ENCODE measurements around the gene AGER.
"Not testable (repeated sequence)": the region's sequence is repeated elsewhere in the genome, so short reads cannot be mapped to it uniquely, and the experiment has no call there.

Gene AGER
- long read RNA-seq, donor 1, partial matches to known transcripts: 0 of 6 reads
- long read RNA-seq, donor 1, other reads (novel, unspliced or antisense): 0 of 6 reads
- long read RNA-seq, donor 2: 0 reads
- long read RNA-seq, donor 3, partial matches to known transcripts: 0 of 2 reads
- long read RNA-seq, donor 3, other reads (novel, unspliced or antisense): 0 of 2 reads
- long read RNA-seq, donor 4, partial matches to known transcripts: 0 of 8 reads
- long read RNA-seq, donor 4, other reads (novel, unspliced or antisense): 0 of 8 reads
- long read RNA-seq, donor 5, partial matches to known transcripts: 0 of 5 reads
- long read RNA-seq, donor 5, other reads (novel, unspliced or antisense): 0 of 5 reads
- long read RNA-seq, donor 6, partial matches to known transcripts: 0 of 1 reads
- long read RNA-seq, donor 6, other reads (novel, unspliced or antisense): 0 of 1 reads
- long read RNA-seq, donor 7, transcript AGER-210 (2 exons, 557 nt): major isoform, 5 of 7 reads
- long read RNA-seq, donor 7, partial matches to known transcripts: 0 of 7 reads
- long read RNA-seq, donor 7, other reads (novel, unspliced or antisense): 0 of 7 reads
- long read RNA-seq, donor 8, partial matches to known transcripts: 0 of 3 reads
- long read RNA-seq, donor 8, other reads (novel, unspliced or antisense): 0 of 3 reads

DNA sequence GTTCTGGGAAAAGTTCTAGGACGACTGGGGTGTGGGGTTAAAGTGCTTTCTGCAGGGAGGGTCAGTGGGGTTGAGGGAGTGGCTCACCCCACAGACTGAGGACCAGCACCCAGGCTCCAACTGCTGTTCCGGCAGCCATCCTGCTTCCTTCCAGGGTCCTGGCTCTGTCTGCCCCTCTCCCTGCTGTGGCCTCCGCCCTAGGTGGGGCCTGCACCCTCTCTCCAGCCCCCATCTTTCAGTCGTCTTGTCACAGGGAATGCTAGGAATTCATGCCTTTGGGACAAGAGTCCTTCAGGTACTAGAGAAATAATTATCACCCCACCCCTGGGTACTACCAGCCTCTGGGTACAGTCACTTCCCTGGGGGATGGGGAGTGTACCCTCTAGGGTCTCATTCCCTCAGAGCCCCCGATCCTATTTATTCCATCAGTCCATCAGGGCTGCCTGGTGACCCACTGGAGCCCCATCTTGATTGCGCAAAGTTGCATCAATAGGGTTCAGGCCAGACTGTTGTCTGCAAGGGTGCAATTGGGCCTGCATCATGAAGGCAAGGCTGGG, at the start of gene AGER:
AGER (minus strand) TSS at position 170 of the 557 bp plus-strand sequence; CDS start at position 139, 31 bp downstream.
- no peak for DNase-seq

DNA sequence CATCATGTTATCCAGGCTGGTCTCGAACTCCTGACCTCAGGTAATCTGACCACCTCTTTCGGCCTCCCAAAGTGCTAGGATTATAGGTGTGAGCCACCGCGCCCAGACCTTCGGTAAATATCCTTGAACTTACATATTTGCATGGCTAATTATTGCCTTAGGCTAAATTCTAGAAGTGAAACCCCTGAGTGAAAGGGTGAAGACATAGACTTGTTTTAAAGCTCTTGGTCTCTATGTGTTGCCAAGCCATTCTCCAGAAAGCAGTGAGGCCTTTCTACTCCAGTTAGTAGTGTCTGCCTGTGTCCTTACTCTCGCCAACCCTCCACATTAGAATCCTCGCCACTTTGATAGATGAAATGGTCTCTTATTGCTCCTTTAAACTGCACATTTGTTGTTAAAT, 42.4 kb upstream of the AGER start:
- DNase-seq: no peak

DNA sequence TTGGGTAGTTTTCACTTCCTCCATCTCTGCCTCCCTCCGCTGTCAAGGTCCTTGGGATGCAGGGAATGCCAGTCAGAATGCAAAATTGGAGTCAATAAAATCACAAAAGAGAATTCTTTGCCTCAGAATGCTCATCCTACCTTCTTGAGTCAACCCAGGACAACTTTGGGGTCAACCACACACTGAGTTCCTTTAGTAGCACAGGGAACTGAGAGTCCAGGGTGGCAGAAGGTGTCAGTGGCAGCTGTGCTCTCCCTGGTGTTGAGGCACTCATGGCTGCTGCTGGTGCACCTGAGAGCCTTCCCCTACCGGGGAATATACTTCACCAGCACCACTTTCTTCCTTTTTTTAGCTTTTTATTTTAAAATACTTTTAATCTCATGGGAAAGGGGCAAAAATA, 40.6 kb upstream of the AGER start:
- DNase-seq: no peak

DNA sequence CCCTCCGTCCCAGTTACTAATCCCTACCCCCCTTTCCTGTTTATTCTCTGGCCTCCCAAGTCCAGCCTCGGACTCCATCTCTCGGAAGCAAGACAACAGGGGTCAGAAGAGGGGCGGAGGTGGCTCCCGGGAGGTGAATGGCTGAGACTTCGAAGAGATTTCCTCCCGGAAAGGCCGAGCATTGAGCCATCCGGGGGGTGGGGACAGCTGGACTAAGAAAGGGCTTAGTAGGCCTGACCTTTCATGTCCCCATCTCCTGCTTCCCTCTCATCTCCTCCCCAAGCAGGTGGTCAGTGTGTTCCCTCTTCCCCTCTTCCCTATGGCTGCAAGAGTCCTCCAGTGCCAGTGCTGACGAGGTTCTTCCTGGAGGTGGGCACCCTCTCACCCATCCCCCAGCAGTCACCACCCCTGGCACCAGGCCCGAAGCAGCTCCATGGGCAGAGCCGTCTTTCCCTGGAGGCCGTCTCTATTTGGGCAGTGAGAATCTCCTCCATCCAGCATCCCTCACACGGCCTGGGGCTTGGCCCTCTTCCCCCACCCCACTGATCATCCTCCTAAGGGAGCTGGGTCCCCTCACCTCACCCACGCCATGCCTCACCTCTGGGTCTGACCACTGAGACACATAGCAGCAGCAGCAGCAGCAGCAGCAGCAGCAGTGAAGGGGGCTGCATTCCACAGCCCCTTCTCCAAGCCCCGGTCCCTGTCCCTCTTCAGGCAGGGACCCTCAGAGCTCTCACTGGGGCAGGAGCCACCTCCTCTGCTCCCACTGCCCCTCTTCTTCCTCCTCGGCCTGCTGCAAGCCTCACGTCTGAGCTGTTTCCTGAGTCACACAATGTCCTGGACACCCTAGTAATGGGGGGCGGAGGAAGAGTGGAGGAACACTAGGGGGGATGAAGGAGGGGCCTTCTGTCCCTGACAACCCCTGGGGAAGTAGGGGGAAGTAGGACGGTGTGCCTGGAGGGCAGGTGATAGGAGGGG, 39.5 kb upstream of the AGER start, which contains the start of gene NOTCH4:
NOTCH4 (minus strand) TSS at position 810 of the 978 bp plus-strand sequence; CDS start at position 671, 139 bp downstream.
- no peak for DNase-seq

DNA sequence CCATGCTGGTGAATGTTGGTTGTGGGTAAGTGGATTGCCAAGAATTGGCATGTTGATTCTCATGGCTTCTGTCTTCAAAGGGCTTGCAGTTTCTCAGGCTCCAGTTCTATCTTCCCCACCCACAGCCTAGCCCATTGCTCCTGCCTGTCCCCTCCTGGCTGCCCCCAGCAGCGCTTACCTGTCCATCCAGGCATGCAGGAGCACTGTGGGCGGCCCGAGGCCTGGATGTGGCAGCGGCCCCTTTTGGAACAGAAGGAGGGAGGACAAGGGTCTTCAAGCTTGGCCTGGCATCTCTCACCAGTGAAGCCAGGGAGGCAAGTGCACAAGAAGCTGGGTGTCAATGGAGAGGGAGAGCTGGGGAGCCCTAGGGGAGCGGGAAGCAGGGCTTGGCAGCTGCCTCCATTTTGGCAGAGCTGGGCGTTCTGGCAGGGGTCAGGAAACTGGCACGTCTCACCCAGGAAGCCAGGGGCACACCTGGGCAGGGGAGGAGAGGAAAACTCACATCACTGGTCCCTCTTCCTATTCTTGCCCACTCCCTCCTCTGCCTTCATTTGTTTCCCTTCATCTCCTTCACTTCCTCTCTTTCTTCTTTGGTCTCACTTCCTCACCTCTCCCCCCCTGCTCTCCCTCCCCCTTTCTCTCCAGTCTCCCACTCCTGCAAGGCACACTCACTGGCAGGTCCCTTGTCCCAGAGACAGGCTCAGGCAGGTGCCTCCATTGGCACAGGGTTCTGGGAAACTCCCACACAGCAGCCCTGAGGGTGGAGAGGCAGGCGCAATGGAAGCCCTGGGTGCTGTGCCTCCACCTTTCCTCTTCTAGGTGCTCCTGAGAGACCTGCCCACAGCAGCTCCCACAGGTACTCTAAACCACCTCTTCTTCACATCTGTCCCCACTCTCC, 38.5 kb upstream of the AGER start:
- DNase-seq: no peak

DNA sequence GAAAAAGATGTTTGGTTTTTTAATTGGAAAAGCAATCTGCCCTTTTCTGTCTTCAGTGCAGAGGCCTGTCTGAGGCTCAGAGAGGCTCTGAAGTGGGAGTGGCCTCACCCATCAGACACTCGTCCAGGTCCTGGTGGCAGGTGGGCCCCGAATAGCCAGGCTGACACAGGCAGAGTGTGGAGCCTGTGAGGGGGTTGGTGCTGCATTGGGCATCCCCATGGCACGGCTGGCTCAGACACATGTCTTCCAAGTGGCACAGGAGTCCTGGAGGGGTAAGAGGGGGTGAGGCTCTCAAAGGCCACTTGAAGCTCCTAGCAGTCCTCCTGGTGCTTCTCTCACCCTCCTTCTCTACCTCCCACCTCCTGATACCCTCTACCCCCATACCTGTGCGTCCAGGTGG, 36.0 kb upstream of the AGER start:
- DNase-seq: no peak

DNA sequence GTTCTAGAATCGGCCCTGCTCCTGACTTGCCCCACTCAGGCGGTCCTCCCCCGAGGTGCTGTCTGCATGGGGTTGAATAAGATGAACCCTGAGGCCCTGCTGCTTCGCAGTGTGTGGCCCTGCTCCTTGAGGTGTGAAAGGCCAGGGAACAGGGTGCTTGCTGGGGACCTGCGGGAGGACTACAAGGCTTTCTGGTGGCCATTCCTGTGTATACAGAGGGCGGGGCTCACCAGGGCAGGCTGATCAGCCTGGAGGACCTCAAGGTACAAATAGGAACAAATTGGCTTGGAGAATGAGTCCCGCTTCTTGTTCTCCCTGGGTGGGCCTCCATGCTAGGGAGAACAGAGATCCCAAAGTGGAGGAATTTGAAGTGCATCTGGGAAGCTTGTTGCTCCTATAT, 34.1 kb upstream of the AGER start:
- DNase-seq: no peak

DNA sequence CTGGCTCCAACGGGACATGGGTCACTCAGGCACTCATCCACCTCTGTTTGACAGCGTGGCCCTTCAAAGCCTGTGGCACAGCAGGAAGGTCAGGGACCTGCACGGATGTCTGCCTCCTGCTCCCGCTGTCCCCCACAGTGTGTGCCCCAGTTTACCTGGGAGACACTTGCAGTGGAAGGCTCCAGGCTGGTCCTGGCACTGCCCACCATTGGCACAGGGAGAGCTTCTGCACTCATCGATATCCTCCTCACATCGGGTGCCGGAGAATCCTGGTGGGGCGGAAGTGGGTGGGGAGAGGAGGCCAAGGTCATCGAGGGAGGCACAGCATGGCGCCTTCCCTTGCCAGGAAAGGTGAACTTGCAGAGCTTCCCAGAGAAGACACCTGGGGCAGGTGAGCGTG, 32.9 kb upstream of the AGER start:
- DNase-seq: no peak

DNA sequence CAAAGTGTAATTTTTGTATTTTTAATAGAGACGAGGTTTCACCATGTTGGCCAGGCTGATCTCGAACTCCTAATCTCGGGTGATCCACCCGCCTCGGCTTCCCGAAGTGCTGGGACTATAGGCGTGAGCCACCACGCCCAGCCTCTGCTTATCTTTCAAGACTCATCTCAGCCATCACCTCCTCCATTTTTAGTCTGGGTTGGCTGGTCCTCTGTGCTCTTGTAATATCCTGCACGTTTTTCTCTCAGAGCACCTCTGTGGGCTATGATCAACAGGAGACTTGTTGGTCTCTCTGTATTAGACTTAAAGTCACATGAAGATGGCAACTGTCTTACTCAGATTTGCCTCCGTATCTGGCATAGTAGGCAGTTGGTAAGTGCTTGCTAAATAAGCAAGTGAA, 32.2 kb upstream of the AGER start:
- DNase-seq: no peak

DNA sequence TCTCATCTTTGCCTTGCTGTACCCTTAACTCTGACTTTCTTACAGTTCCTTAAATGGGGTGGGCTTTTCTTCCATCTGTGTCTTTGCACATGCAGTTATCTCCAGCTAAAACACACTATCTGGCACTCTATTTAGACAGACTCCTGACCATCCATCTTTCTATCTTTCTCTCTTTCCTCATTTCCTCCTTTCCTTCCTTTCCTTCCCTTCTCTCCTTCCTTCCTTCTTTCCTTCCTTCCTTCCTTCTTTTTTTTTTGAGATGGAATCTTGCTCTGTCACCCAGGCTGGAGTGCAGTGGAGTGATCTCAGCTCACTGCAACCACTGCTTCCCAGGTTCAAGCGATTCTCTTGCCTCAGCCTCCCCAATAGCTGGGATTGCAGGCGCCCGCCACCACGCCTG, 31.6 kb upstream of the AGER start:
- DNase-seq: no peak

DNA sequence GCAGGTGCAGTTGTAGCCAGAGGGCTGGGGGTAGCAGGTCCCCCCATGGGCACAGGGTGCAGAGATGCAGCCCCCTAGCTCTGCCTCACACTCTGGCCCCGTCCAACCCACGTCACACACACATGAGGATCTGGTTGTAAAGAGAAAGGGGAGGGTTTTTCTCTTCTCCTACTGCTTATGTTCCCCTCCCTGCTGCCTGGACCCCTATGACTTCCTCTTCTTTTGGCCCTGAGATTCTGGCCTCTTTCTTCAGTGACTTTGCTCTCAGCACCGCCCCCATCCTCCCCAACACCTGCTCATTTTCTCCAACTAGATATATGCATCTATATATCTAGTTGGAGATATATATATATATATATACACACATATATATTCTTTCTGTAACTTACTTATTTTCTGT, 30.1 kb upstream of the AGER start:
- DNase-seq: no peak

DNA sequence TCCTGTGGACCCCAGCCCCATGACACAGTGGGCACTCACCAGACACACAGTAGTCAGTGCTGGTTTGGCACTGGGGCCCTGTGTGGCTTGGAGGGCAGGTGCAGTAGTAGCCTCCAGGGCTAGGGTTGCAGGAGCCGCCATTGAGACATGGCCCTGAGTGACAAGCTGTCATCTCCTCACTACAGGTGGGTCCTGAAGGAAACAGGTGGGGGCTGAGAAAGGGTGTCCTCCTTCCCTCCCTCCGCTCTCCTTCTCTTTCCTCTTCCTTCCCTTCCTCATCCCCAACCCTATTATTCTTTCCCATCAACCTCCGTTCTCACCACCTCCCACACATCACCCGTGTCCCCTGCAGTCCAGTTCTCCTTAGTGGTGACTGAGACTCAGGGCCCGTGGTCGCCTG, 29.6 kb upstream of the AGER start:
- DNase-seq: no peak

DNA sequence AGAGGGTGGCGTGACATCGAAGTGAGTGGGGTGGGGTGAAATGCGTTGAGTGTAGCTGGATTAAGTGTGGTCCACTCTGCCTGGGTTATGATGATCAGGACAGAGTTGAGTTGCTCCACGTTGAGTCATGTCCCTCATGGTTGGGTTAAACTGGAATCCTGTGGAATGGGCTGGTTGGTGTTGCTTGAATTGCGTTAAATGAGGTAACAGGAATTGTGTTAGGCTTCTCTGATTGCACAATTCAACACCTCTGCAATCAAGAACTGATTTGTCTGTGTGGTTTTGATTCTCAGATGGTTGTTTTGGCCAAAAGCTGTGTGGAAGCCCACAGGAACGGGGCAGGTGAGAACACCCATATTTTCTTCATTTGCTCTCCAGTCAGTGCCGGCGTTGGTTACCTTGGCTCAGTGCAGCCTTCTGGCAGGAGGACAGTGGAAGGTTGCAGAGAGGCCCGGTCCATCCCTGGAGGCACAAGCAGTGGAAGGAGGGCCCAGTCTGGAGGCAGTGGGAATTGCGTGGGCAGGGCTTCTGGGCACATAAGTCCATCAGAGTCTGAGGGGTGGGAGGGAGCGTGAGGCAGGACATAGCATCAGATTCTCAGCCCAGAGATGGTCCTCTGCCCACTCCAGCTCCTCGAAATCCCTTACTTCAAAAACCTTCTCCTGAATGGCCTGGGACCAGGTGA, 28.2 kb upstream of the AGER start:
- DNase-seq: no peak

DNA sequence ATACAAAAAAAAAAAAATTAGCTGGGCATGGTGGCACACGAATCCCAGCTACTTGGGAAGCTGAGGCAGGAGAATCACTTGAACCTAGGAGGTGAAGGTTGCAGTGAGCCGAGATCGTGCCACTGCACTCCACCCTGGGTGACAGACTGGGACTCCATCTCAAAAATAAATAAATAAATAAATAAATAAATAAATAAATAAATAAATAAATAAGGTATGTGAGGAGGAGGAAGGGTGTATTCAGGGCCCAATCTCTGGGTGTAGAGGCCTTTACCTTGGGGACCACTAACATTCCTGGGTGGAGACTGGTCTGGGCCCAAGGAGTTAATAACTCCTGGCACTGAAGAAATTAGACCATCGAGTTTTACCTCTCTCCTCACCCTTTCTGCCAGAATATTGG, 27.4 kb upstream of the AGER start:
- DNase-seq: not testable (repeated sequence)

DNA sequence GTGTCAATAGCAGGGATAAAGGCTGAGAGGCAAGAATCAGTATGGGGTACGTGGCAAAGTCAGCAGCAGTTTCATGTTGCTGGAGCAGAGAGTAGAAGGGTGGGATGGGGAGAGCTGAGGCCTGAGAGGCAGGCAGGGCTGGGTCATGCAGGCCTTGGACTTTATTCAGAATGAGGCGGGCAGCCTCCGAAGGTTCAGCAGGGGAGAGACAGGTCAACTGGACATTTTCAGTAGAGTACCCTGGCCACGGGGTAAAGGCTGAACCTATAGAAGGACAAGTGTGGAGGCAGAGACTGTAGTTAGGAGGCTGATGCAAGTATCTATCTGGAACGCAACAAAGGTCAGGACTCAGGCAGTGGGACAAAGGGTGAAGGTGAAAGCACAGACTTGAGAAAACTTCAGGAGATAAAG, 26.1 kb upstream of the AGER start:
- DNase-seq: no peak

DNA sequence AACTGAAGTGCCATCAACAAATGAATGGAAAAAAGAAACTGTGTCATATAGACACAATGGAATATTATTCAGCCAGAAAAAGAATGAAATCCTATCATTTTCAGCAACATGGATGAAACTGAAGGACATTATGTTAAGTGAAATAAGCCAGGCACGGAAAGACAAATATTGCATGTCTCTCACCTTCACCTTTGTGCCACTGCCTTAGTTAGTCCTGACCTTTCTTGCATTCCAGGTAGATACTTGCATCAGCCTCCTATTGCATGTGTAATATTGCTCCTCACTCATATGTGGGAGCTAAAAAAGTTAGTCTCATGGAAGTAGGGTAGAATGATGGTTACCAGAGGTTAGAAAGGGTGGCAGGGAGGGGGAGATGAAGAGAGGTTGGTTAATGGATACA, 24.9 kb upstream of the AGER start:
- no peak for DNase-seq

DNA sequence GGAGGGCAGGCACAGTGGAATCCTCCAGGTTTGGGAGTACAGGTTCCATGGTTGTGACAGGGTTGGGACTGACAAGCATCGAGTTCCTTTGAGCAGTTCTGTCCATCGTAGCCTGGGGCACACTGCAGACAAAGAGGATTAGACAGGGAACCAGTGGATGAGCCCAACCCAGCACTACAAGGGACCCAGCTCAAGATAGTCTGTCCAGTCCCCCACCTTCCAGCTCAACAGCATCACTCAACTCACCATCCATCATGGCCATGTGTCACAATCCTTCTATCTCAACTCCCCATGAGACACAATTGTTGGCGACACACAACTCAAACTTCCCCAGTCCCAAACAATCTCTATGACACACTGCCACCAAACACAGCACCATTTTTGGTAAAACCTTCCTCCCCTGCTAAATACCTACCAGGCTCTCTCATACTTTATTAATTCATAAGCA, 20.2 kb upstream of the AGER start:
- DNase-seq: no peak

DNA sequence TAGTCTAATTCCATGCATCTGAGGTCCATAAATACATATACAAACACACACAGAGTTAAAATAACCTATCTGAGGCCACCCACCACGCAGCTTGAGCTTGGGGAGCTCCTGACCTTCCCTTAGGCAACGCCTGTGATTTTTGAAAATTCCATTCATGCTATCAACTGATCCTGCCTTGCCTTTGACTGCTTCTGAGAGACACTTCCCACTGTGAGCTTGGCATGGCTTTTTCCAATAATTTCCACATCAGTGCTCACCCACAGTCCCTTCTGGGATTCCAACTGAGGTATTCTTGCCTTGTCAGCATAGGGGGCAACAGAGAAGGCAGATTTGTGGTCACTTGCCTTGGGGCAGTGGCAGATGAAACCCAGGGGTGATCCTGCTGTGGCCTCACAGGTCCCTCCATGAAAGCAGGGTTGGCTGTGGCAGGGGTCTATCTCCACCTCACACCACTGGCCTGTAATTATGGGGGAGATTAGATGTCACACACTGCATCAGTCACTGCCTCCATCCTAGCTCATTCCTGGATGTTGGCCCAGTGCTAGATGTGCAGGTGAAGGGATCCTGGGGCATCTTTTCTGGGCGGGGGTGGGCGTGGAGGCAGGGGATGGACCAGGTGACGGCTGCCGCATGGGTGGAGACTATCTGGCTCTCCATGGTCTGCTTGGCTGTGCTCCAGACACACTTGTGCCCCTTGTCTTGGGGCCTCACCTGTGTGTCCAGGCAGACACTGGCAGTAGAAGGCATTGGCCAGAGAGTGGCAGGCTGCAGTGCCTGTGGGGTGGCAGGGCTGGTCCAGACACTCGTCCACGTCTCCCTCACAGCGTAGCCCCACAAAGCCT, 19.6 kb upstream of the AGER start:
- no peak for DNase-seq

DNA sequence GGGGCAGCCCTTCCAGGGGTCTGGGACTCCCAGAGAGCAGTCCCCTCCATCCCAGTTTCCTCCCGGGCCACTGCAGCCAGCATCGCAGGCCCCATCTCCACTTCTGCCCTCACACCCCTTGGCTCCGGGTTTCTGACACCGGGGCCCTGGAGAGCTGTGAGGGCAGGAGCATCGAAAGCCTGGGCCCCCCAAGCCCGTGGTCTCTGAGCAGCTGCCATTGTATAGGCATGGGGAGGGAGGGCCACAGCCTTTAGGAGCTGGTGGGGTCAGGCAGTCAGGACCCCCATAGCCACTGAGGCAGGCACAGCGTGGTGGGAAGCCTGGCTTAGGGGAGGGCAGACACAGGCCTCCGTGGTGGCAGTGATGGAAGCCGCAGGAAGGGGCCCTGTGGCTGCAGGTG, 18.1 kb upstream of the AGER start:
- DNase-seq: no peak

Data from right kidney (tissue), 9 donors.